ENCODE data around the gene POU2AF3.
"Not testable (repeated sequence)": the region's sequence is repeated elsewhere in the genome, so short reads cannot be mapped to it uniquely, and the experiment has no call there.

Gene POU2AF3

DNA sequence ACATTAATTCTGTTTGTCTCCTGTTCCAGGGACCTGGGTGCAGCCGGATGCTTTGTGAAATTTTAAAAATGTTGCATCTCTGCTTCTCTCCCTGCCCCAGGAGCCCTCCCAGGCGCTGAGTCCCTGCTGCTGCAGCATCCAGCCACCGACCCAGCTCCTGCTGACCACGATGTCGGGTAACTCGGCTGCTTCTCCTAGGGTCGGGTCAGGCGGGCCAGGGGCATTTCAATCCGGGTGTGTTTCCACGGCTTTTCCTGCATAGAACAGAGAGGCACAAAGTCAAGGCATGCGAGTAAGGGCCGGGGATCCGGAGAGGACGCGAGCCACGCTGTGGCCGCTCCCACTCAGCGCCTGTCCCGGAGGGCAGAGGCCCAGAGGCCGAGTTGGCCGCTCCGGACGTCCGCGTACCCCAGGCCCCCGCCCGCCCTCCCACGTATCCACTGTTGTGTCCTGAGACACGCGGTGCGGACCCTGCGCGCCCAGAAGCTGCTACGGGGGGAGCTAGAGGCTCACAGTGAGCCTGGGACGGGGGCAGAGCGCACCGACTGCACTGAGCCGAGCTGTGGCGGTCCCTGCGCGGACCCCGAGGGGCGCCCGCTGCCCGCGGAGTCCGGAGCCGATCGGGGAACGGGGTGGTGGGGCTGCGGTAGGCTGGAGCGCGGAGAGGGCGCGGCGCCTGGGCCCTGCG is at the start of gene POU2AF3:
POU2AF3 (plus strand) TSS at position 134 of the 688 bp plus-strand sequence; CDS start at position 170, 36 bp downstream.
- no peak for DNase-seq

GRCh38 chr11:111250936-111251335 is 47.4 kb upstream of the POU2AF3 start:
- no peak for DNase-seq

- no peak for DNase-seq
Observed at GRCh38 chr11:111253131-111253530, 45.2 kb upstream of the POU2AF3 start.

- DNase-seq = no peak
Observed at GRCh38 chr11:111253630-111254029, 44.7 kb upstream of the POU2AF3 start.

DNA sequence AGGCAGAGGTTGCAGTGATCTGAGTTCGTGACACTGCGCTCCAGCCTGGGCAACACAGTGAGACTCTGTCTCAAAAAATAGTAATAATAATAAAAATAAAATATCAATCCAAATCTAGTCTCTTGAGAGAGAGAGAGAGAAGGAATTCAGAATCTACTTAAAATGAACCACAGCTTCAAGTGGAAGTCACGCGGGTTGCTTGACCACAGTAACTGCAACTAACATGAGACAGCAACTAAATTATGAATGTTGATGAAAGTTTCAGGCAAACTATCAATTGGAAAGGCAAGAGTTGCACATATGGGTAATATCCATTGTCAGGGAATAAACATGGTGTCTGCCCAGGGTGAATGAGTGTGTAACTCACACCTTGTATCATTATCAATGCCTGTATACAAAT is 40.3 kb upstream of the POU2AF3 start:
- no peak for DNase-seq

- no peak for DNase-seq
Observed at GRCh38 chr11:111259896-111260295, 38.5 kb upstream of the POU2AF3 start.

DNA sequence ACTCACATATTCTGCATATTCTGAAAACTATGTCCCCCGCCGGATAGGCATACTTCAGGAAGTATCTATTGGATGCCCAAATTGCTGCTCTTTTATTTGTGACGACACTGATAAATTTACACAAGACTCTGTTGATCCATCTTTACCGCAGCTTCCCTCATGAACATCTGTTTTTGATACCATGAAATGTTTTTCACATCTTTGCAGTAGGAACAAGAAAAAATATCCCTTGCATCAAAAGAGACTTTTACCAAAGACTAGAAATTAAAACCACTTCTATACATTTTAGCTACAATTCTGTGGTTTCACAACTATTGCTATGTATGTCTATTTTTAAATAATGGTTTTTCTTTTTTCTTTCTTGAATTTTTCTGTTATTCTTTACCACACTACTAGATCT is 37.5 kb upstream of the POU2AF3 start:
- no peak for DNase-seq

GRCh38 chr11:111264646-111265045 is 33.7 kb upstream of the POU2AF3 start:
- no peak for DNase-seq

- no peak for DNase-seq
Observed at GRCh38 chr11:111265421-111265820, 32.9 kb upstream of the POU2AF3 start.

DNA sequence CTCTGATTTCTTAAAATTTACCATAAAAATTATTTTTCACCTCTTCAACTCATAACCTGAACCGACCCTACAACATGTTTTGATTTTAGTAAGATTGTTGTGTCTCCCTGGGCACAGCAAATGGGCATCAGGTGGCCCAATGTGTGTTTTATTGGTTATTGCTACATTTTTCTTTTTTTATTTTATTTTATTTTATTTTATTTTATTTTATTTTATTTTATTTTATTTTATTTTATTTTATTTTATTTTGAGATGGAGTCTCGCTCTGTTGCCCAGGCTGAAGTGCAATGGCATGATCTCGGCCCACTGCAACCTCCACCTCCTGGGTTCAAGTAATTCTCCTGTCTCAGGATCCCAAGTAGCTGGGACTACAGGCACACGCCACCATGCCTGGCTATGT is 30.0 kb upstream of the POU2AF3 start:
- DNase-seq = not testable (repeated sequence)

DNA sequence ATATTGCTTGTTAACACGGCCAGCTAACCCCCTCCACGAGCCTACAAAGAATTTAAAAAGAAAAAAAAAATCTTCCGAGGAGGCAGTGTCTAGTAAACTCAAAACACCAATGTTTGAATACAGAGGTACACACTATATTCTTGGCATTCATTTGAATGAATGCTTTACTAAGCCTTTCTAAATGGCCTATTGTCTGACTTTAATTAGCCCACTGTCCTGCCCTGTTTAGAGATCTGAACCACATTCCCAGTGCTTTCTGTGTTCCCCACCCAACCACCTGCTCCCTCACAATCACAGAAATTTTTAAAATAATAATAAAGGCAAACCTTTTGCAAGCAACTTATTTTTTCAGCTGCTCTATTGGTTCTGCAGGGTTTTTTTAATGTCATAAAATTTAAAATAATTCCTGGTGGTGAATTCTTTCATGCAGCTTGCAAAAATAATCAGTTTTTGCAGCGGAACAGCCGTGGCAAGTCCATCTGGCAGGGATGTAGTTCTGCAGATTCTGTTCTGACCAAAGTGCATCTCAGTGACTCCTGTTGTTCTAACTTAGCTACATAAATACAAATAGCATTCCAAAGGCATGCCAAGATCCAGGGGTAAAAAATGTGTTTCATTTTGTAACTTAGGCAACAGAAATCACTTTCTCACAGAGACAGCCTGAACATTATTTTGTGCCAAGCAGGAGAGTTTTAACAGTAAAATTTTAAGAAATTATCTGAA is 29.0 kb upstream of the POU2AF3 start:
- DNase-seq = no peak

GRCh38 chr11:111272420-111272819 is 25.9 kb upstream of the POU2AF3 start:
- no peak for DNase-seq

DNA sequence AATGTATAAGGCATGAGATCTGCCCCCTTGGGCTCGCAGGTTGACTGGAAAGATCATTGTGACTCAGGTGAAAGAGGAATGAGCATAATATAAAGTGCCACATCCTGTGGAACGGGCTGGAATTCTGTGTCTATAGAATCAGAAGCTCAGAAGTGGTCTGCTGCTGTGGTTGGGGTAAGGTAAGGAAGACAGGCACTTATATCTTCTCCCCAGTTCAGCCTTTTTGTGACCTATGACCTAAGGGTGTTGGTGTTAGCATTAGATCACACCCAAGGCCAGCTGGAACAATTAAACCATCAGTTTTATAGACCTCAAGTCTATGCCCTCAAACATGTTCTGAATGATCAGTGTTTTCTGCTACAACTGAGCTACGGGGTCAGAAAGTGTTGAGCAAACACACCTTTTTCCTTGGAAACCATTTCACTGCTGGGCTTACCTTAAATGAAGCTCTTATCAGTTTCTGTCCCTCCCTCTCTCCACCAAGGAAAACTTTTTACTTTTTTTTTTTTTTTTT is 15.7 kb upstream of the POU2AF3 start:
- DNase-seq = no peak

- DNase-seq = no peak
Observed at GRCh38 chr11:111283945-111284481, 14.3 kb upstream of the POU2AF3 start.

- no peak for DNase-seq
Observed at GRCh38 chr11:111285189-111286091, 12.9 kb upstream of the POU2AF3 start.

DNA sequence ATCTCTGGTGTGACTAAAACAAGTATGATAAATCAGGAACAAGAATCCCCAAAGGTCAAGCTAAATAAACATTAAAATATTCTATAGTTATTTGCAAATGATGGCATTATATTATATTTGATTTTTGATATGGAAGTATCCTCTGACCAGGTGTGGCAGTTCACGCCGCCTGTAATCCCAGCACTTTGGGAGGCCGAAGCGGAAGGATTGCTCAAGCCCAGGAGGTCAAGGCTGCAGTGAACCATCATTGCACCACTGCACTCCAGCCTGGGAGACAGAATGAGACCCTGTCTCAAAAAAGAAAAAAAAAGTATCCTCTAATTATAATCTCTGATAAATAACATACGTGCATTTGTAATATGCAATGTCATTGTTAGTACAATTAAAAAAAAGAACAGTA is 6.6 kb upstream of the POU2AF3 start:
- no peak for DNase-seq

GRCh38 chr11:111292408-111292807 is 5.9 kb upstream of the POU2AF3 start:
- DNase-seq = not testable (repeated sequence)

DNA sequence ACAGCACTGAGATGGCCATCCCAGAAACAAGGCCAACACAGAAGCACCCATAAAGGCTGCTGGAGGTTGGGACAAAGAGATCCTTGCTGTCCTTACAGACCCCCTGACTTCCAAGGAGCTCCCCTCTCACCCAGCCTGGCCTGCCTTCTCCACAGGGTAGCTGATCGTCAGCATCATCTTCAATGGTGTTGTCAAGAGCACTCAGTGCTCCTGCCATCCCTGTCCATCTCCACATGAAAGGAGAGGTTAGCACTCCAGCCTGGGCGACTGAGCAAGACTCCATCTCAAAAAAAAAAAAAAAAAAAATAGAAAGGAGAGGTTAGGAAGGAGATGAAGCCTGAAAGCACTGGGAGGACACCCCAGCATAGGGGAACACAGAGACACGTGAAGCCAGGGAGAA is 2.1 kb upstream of the POU2AF3 start:
- DNase-seq = no peak

- no peak for DNase-seq
Observed at GRCh38 chr11:111297696-111298095, 650 bp upstream of the POU2AF3 start.

- no peak for DNase-seq
Observed at GRCh38 chr11:111299101-111300026, 1.0 kb downstream of the POU2AF3 start.

DNA sequence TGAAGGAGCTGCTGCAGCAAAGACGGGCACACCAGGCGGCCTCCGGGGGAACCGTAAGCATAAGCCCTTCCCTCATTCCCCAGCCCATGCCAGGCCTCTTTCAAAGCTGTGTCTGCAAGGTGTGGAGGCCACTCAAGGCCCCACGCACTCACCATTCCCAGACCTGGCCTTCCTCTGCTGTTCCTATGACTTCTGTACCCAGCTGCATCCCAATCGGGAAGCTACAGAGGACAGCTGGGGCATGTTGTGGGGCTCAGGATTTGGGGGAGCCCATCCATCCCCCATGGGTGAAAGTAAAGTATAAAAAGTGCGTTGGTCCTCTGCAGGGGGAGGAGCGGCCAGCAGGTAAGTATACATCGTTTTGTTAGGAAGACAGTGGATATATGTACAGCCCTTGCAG is 2.2 kb downstream of the POU2AF3 start:
- no peak for DNase-seq
